NCI-H82 treated with DMSO at 0.1 percent for 48 hours (cell line): ENCODE data around the gene PRSS50.
"Not testable (repeated sequence)": the region's sequence is repeated elsewhere in the genome, so short reads cannot be mapped to it uniquely, and the experiment has no call there.

Experiments used
- DNase-seq: peaks from one replicate; lab custom pipeline; 2025; ENCODE audit not compliant: unreplicated experiment; lab: John Stamatoyannopoulos, UW

The PRSS50 gene

GRCh38 chr3:46717447-46718231 is at the start of gene PRSS50:
PRSS50 (minus strand) TSS chr3:46717869; CDS start chr3:46717824, 45 bp downstream.
- no peak for DNase-seq

- no peak for DNase-seq
Observed at GRCh38 chr3:46764206-46764605, 46.5 kb upstream of the PRSS50 start.

- DNase-seq = no peak
Observed at GRCh38 chr3:46763178-46763577, 45.5 kb upstream of the PRSS50 start.

GRCh38 chr3:46759239-46760167 is 41.8 kb upstream of the PRSS50 start:
- no peak for DNase-seq

DNA sequence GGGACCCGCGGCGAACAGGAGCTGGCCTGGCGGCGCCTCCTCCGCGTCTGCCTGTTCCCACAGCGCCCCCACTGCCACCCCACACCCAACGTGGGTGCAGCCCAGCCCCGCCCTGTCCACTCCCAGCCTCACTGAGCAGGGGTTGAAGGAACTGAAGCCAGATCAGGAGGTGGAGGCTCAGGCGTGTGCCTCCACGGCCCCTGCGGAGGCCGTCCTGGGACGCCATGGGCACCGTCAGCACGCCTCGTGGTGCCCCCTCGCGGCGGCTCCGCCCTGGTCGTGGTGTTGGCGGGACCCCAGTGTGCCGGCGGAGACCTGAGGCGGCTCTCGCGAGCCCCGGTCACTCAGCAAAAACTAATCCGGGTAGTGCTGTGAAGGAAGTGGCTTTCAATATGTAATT is 39.0 kb upstream of the PRSS50 start:
- no peak for DNase-seq

DNA sequence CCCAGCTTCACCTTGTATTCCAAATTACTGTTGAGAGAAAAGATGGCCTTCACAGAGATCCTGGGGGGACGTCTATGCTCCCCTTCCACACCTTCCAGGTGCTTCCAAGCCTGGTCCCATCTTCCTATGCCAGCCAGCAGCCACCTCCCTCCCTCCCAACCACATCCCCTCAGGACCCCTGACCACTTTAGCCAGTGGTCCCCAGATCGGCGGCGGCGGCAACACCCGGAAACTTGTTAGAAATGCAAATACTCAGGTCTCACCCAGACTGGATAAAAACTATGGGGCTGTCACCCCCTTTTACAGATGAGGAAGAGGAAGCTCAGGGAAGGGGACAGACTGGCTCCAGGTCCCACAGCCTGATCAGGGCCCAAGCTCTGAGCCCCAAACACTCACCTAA is 38.0 kb upstream of the PRSS50 start:
- no peak for DNase-seq

DNA sequence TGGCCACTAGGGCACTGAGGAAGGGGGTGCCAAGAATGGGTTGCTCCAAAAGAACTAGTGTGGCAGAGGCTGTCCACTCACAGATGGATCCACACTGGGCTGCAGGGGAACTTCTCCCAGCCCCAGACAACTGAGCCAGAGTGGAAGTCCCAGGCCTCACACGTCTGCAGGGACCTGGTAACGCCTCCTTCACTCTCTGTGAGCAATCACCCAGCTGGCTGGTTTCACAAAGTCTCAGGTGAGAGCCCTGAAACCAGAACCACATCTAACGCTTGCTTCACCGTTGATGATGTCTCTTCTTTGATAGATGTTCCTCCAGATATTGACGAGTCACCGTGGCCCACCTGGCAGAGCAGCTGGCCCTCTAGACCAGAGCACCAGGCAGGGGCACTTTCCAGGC is 35.5 kb upstream of the PRSS50 start:
- DNase-seq = not testable (repeated sequence)

DNA sequence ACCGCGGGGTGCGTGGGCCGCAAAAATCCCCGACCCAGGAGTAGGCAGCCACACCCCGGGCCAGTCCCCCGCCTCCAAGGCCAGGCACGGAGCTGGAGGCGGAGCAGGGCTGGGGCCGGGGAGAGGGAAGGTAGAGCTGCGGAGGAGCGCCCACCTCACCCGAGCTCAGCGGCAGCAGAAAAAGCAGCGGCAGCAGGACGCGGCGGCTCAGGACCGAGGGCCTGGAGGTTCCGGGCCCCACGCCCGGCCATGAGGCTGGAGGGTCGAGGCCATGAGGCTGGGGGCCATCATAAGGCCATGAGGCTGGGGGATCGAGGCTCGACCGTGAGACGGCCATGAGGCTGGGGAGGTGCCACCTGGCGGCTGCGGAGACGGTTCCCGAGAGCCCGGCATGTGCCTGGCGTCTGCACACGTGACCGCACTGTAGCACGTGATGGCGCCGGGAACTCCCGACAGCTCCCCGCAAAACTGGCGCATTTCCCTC is 32.9 kb upstream of the PRSS50 start:
- no peak for DNase-seq

GRCh38 chr3:46749129-46749528 is 31.5 kb upstream of the PRSS50 start:
- no peak for DNase-seq

DNA sequence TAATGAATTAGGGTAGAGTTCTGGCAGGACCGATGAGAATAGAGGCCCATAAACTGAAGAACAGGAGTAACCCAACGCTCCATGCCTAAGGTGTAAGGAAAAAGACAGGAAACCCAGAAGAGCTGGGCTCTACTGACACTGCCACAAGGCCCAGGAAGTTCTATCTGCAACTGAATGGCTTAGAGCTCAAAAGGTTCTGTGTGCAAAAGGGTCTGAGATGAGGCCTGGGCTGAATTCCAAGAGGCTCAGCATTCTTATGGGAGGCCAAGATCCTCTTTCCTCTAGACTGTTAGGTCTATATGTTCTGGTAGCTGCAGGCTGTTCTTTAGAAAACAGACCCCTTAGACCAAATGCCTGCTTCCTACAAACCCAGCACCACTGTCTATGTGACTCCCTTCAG is 30.5 kb upstream of the PRSS50 start:
- DNase-seq = no peak

DNA sequence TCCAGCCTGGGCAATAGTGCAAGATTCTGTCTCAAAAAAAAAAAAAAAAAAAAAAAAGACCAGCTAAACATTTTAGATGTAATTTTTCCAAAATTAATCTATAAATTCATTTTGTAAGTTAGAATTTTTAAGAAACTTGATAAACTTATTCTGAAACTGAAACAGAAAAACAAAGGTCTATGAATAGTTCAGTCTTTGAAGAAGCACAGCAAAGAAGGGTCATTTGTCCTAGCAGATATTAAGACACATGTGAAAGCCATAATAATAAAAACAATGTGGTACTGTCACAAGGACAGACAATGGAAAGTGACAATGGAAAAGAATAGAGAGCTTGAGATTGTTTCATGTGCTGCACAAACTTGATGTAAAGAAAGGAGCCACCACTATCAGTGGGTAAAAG is 29.0 kb upstream of the PRSS50 start:
- DNase-seq = no peak

- DNase-seq = no peak
Observed at GRCh38 chr3:46742992-46743585, 25.4 kb upstream of the PRSS50 start.

GRCh38 chr3:46739565-46739964 is 21.9 kb upstream of the PRSS50 start:
- DNase-seq = not testable (repeated sequence)

DNA sequence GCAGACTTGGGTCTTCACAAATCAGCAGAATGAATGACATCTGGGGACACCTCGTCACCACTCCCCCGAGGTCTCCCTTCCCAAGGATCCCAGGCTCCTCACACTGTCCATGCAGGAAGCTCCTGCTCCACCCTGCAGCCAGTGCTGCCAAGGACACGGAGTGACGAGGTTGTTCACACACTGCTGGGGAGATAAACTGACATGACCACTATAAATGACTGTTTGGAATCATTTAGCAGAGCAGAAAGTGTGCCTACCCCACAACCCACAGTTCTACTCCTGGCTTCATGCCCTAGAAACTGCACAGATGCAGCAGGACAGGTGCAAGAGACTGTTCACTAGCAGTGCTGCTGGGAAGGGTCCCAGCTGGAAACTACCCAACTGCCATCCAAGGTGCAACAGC is 19.7 kb upstream of the PRSS50 start:
- no peak for DNase-seq

- no peak for DNase-seq
Observed at GRCh38 chr3:46736006-46736872, 18.6 kb upstream of the PRSS50 start.

GRCh38 chr3:46734773-46735172 is 17.1 kb upstream of the PRSS50 start:
- no peak for DNase-seq

GRCh38 chr3:46733026-46733800 is 15.5 kb upstream of the PRSS50 start:
- no peak for DNase-seq

DNA sequence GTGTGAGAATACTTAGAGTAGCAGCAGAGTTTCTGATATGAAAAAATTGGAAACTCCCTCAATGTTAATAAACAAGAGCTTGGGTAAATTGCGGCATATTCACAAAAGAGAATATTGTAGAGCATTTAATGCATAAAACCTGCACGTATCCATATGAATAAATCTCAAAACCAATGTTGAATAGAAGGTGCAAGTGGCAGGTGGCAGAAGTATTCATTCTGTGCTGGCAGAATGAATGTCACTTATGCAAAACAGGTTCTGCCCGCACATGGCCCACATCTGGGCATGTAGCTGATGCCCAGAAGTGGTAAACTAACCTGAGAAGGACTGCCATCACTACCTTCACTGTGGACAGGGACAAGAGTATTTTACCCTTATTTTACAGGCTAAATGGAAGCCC is 14.1 kb upstream of the PRSS50 start:
- DNase-seq = no peak

- DNase-seq = no peak
Observed at GRCh38 chr3:46730819-46731218, 13.2 kb upstream of the PRSS50 start.

DNA sequence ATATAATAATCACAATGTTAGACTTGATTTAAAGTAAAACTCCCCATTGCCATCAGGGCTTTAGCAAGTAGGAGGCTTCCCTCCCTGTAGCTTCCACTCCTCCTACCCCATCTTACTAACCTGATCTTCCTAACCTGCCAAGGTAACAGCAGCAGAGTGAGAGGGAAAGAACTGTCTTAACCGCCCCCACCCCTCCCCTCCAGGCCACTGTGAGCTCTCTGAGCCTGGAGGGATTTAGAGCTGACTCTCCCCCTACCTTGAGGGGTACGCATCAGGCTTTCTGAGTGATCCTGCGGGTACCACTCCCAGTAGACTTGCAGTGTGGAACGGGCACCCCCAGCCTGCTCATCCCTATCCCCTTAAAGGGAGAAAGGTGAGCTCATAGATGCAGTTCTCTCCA is 11.4 kb upstream of the PRSS50 start:
- DNase-seq = no peak
